ENCODE results near the gene MYOCD. TPM values are rescaled to one million over a fixed set of nuclear protein-coding genes. Genes with fewer than 3 reads are reported as not detected.

MYOCD gene
- total RNA-seq, 1 experiment from 2014 or later = not detected

- BruUV-seq (replicated peaks) = no TSS peak
- H3K36me3 Mint-ChIP-seq (ENCODE audit: insufficient read depth, unreplicated experiment) = no peaks in the 10 kb centered on the region
- H3K27ac Mint-ChIP-seq (ENCODE audit: low read depth, unreplicated experiment) = no peak overlapping the region
- H3K4me3 Mint-ChIP-seq (ENCODE audit: unreplicated experiment) = no peak overlapping the region
- intact Hi-C loops (cut with micrococcal nuclease) = no loop called here
- H3K9me3 Mint-ChIP-seq (ENCODE audit: unreplicated experiment) = no peaks in the 10 kb centered on the region
- no peak for DNase-seq (ENCODE audit: unreplicated experiment)
- no peak for TF ChIP-seq CTCF (IDR thresholded peaks at IDR 0.05; ENCODE audit: unreplicated experiment)
- no peaks in the 10 kb centered on the region for H3K27me3 Mint-ChIP-seq (ENCODE audit: insufficient read depth, unreplicated experiment)
- ChIA-PET POLR2A (interaction anchor here (0.7 kb wide), 1 partner anchor 35 kb away, joined by 3 read pairs; no protein-coding TSS in a partner anchor), CTCF (interaction anchor here (0.6 kb wide), 1 partner anchor 230 kb away, joined by 7 read pairs; no protein-coding TSS in a partner anchor)
- H3K4me1 Mint-ChIP-seq (ENCODE audit: insufficient read depth, unreplicated experiment) = no peaks in the 10 kb centered on the region
Observed at GRCh38 chr17:12730421-12730820, 64.7 kb downstream of the MYOCD start.

- Mint-ChIP-seq H3K4me3 (ENCODE audit: unreplicated experiment) (no peak overlapping the region), H3K27ac (ENCODE audit: low read depth, unreplicated experiment) (no peak overlapping the region), H3K9me3 (ENCODE audit: unreplicated experiment) (no peaks in the 10 kb centered on the region), H3K36me3 (ENCODE audit: insufficient read depth, unreplicated experiment) (no peaks in the 10 kb centered on the region), H3K27me3 (ENCODE audit: insufficient read depth, unreplicated experiment) (no peaks in the 10 kb centered on the region), H3K4me1 (ENCODE audit: insufficient read depth, unreplicated experiment) (no peaks in the 10 kb centered on the region)
- CTCF ChIA-PET = interaction anchor here (0.7 kb wide), 2 partner anchors 10 to 271 kb away, joined by 3 to 4 read pairs; no protein-coding TSS in a partner anchor
- no TSS peak for BruUV-seq (replicated peaks)
- intact Hi-C loops (cut with micrococcal nuclease) = no loop called here
- no peak for TF ChIP-seq CTCF (IDR thresholded peaks at IDR 0.05; ENCODE audit: unreplicated experiment)
- DNase-seq (ENCODE audit: unreplicated experiment) = peak; percentile 48
- POLR2A ChIA-PET = interaction anchor here (0.7 kb wide), 1 partner anchor 35 kb away, joined by 3 read pairs; no protein-coding TSS in a partner anchor
Observed at GRCh38 chr17:12730931-12731521, 65.3 kb downstream of the MYOCD start.

GRCh38 chr17:12731839-12732238, 66.1 kb downstream of the MYOCD start:
- Mint-ChIP-seq H3K4me3 (ENCODE audit: unreplicated experiment) (no peak overlapping the region), H3K4me1 (ENCODE audit: insufficient read depth, unreplicated experiment) (no peaks in the 10 kb centered on the region), H3K27me3 (ENCODE audit: insufficient read depth, unreplicated experiment) (no peaks in the 10 kb centered on the region), H3K27ac (ENCODE audit: low read depth, unreplicated experiment) (no peak overlapping the region), H3K36me3 (ENCODE audit: insufficient read depth, unreplicated experiment) (no peaks in the 10 kb centered on the region), H3K9me3 (ENCODE audit: unreplicated experiment) (no peaks in the 10 kb centered on the region)
- TF ChIP-seq CTCF (IDR thresholded peaks at IDR 0.05; ENCODE audit: unreplicated experiment) = no peak
- ChIA-PET CTCF (interaction anchor here (0.7 kb wide), 2 partner anchors 9 to 270 kb away, joined by 3 to 4 read pairs; no protein-coding TSS in a partner anchor), POLR2A (interaction anchor here (0.5 kb wide), 1 partner anchor 80 kb away, joined by 3 read pairs; no protein-coding TSS in a partner anchor)
- no peak for DNase-seq (ENCODE audit: unreplicated experiment)
- no TSS peak for BruUV-seq (replicated peaks)
- intact Hi-C loops (cut with micrococcal nuclease) = no loop called here

GRCh38 chr17:12732366-12732765, 66.7 kb downstream of the MYOCD start:
- no peak for TF ChIP-seq CTCF (IDR thresholded peaks at IDR 0.05; ENCODE audit: unreplicated experiment)
- POLR2A ChIA-PET = interaction anchor here (0.5 kb wide), 1 partner anchor 80 kb away, joined by 3 read pairs; no protein-coding TSS in a partner anchor
- no peak for DNase-seq (ENCODE audit: unreplicated experiment)
- H3K4me3 Mint-ChIP-seq (ENCODE audit: unreplicated experiment) = no peak overlapping the region
- H3K36me3 Mint-ChIP-seq (ENCODE audit: insufficient read depth, unreplicated experiment) = no peaks in the 10 kb centered on the region
- peaks cover under 1% of the 10 kb centered on the region for H3K4me1 Mint-ChIP-seq (ENCODE audit: insufficient read depth, unreplicated experiment)
- intact Hi-C loops (cut with micrococcal nuclease) = no loop called here
- BruUV-seq (replicated peaks) = no TSS peak
- H3K27me3 Mint-ChIP-seq (ENCODE audit: insufficient read depth, unreplicated experiment) = no peaks in the 10 kb centered on the region
- CTCF ChIA-PET = interaction anchor here (0.7 kb wide), 1 partner anchor 11 kb away, joined by 3 read pairs; no protein-coding TSS in a partner anchor
- no peaks in the 10 kb centered on the region for H3K9me3 Mint-ChIP-seq (ENCODE audit: unreplicated experiment)
- H3K27ac Mint-ChIP-seq (ENCODE audit: low read depth, unreplicated experiment) = no peak overlapping the region
